Activated CD4-positive, alpha-beta T cell treated with anti-CD3 and anti-CD28 coated beads for 4 hours (primary cell): ENCODE data around the gene CD6.

Source experiments
- DNase-seq, 2 donors: peaks; one replicate each; pipeline ENCODE4 v3.0.0-alpha.2; 2020

CD6 gene

DNA sequence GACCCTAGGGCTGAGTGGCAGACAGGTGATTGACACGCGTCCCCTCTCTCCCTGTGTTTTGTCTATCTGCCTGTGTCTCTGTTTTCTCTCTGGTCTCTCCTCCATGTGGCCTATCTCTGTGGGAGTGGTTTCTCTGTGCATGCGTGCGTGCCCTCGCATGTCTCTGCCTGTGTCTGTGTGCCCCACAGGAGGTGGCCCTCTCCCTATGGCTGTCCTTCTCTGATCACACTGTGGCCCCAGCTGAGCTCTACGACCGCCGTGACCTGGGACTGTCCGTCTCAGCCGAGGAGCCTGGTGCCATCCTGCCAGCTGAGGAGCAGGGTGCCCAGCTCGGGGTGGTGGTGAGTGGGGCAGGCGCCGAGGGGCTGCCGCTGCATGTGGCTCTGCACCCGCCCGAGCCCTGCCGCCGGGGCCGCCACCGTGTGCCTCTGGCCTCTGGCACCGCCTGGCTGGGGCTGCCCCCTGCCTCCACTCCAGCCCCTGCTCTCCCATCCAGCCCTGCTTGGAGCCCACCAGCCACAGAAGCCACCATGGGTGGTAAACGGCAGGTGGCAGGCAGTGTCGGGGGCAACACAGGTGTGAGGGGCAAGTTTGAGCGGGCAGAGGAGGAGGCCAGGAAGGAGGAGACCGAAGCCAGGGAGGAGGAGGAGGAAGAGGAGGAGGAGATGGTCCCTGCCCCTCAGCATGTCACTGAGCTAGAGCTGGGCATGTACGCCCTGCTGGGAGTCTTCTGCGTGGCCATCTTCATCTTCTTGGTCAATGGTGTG is 35.6 kb upstream of the CD6 start:
- no peak for DNase-seq

DNA sequence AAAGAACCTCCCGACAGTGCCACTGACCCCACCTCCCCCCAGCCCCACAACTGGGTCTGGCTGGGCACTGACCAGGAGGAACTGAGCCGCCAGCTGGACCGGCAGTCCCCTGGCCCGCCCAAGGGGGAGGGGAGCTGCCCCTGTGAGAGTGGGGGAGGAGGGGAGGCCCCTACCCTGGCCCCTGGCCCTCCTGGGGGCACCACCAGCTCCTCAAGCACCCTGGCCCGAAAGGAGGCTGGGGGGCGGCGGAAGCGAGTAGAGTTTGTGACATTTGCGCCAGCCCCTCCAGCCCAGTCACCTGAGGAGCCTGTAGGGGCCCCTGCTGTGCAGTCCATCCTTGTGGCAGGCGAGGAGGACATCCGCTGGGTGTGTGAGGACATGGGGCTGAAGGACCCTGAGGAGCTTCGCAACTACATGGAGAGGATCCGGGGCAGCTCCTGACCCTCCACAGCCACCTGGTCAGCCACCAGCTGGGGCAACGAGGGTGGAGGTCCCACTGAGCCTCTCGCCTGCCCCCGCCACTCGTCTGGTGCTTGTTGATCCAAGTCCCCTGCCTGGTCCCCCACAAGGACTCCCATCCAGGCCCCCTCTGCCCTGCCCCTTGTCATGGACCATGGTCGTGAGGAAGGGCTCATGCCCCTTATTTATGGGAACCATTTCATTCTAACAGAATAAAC is 34.9 kb upstream of the CD6 start:
- DNase-seq = no peak

DNA sequence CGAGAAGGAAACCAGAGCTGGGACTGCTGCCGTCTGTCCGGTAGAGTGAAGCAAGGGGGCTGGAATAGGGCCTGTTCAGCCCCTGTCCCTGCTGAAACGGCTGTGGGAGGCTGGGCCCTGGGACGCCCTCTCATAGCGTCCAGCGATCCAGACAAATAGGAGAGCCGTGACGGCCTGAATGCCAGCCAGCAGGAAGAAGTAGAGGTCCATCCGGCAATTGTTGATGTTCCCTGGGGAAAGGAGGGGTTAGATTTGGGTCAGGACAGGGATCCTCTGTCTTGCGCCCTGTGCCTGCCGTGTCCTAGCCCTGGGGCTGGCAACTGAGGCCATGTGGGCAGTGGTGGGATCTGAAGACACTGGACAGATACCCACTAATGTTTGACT is 34.3 kb upstream of the CD6 start:
- DNase-seq = no peak

DNA sequence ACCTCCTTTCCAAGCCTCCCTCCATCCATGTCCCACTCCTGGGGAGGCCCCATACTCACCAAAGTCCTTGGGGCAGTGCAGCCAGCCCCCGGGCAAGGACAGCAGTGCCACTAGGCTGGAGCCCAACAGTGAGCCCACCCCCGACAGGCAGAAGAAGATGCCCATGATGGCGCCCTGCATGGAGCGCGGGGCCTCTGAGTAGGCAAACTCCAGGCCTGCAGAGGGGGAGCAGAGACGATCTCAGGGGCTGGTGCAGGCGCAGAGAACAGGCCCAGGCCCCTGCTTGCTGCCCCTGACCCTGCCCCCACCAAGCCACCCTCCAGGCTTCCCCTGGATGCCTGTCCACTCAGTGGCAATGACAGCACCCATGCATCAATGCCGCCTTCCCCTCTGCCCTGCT is 33.7 kb upstream of the CD6 start:
- no peak for DNase-seq

- no peak for DNase-seq
Observed at GRCh38 chr11:60938500-60938899, 33.0 kb upstream of the CD6 start.

DNA sequence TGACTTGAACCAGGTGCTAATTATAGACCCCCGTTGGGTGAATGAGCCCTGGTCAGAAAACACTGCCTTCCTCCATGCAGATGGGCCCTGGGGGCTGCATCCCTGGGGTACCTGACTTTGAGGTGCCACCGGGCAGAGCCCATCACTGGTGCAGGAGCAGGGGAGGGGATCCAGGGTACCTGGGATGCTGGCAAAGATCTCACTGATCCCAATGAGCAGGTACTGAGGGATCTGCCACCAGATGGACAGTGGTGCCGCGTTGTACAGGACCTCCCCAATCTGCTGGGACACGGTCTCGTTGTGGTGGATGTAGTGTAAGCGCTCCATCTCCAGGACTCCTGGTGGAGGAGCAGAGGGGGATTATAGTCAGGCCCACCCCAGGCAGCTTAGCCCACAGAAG is 32.2 kb upstream of the CD6 start:
- no peak for DNase-seq

GRCh38 chr11:60939855-60940254 is 31.6 kb upstream of the CD6 start:
- DNase-seq = no peak

DNA sequence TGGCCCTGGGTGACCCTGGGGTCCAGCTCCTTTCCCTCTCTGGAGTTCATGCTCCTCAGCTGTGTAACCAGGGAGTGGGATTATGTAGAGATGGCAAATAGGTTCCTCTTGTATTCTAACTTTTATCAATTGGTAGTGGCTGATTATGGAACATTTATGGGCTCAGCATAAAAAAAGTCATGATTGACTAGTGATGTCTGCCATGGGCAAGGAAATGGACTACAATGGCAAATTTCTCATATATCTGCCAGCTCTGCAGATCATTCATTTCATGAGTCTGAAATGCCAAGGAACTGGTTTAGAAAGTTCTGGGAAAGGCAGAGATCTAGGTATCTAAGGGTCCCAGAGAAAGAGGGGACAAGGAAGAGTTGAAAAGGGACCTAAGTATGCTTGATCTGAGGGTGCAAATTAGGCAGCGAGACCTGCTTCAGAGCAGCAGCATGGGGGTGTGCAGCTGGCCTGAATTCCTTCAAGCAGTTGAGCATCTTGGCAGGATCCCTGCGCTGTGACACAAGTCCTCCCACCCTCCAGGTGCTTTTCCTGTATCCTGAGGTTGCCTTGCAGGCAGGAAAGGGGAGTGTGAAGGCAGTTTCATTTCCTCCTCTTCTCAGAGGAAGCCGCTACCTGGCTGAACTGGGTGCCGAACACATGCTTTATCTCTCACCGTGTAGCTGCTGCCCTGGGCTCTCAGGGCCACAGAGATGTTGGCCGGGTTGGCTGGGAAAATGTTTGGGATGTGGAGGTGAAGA is 29.9 kb upstream of the CD6 start:
- no peak for DNase-seq

GRCh38 chr11:60942219-60942618 is 29.3 kb upstream of the CD6 start:
- DNase-seq = no peak

DNA sequence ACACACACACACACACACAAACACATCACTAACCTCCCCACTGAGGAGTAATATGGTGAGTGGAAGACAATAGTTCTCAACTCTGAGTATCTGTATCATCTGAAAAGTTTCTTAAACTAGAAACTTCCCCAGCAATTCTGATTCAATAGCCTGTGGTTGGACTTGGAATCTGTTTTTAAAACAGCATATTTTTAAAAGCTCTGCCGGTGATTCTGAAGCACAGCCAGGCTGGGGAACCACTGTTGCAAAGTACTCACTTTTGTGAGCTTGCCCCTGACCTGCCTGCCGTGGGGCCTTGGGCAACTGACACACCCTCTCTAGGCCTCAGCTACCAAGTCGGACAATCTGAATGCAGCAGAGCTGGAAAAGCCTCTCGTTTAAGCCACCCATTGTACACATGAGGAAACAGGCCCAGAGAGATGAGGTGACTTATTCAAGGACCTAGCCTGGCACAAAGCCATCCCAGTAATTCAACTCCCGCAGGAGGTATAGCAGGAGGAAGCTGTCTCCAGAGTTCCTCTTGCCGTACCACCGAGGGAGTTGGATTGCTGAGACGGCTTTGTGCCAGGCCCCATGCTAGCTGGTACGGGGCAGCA is 28.4 kb upstream of the CD6 start:
- no peak for DNase-seq

GRCh38 chr11:60944490-60945294 is 26.8 kb upstream of the CD6 start:
- no peak for DNase-seq

DNA sequence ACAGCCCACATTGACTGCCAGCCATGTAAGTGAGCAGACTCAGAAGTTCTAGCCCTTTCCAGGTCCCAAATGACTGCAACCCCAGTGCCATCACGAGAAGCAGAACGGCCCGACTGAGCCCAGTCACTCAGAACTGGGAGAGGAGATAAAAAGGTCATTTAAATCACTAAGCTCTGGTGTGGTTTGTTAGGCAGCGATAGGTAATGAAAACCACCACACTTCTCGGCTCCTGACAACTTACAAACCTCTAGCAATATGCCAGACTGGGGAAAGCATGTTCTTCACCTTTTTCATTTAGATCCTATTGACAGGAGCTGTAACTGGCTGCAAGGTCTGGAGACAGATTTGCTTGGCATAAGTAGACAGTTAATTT is 26.2 kb upstream of the CD6 start:
- no peak for DNase-seq

DNA sequence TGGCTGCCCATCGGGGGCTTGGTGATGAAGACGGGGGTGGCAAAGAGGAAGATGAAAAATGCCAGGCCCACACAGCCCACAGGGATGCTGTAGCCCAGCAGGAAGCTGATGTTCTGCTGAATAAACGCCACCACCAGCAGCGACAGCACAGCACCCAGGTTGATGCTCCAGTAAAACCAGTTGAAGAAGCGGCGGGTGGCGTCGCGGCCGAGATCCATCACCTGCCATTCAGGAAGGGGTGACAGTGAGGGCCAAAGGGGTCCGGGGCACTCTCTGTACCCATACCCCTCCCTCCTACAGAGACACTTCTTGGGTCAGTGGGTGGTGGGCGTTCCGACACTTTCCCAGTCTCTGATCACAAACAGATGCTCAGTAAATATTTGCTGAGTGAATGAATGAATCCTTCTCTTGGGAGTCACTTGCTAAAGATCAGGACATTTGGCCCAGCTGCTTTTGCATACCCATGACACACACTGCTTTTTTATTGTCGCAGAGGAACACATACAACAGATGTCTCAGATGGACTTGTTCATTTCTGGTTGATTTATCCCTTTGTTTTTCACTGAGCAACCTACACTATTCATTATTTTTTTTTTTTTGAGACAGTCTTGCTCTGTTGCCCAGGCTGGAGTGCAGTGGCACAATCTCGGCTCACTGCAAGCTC is 24.7 kb upstream of the CD6 start:
- DNase-seq = no peak

DNA sequence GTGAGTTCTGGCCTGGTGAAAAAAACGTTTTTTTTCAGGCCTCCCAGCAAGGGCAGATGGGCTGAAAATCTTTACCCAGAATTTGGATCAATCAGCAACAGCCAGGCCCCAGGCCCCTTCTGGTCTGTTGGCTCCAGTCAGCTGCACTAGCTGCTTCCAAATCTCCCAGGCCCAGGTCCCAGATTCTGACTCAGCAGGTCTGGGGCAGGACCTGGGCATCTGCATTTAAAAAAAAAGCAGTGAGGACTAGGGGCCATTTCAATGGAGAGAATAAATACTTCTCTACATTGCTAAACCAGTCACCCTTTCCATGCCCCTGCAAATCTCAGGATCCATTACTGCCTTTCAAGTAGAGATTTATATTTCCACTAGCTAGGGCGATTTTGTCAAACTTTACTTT is 23.8 kb upstream of the CD6 start:
- no peak for DNase-seq

DNA sequence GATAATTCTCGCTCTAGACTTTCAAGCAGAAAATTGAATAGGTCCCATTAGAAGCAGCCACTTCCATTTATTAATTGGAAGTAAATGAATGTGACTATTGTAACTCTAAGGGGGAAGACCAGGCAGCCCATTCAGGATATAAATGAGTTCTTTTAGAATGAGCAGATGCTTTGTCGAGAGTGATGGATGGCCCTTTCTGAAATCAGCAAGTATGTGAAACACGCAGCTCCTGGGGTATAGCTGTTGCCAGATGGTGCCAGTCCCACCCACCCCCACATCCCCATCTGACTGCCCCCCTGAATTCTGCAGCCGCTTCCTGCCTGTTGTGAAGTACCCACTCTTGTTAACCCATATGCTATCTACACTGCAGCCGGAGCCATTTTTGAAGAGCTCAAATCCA is 23.2 kb upstream of the CD6 start:
- DNase-seq = no peak

- DNase-seq = no peak
Observed at GRCh38 chr11:60950024-60950423, 21.5 kb upstream of the CD6 start.

- DNase-seq = peak; percentile 31 to 36
Observed at GRCh38 chr11:60950933-60951605, 20.4 kb upstream of the CD6 start.

DNA sequence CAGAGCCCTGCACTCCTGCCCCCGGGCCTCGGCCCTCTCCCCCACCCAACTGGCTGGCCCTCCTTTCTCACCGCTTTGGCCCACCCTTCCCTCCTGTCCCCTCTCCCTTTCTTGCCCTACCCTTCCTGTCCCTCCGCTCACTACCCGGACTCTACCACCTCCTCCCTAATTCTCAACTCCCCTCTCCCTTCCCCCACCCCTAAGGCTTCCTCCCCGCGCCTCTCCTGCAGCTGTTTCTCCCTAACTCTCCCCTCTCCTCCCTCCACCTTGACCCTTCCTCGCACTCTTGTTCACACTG is 19.9 kb upstream of the CD6 start:
- DNase-seq = no peak

- peak; percentile 16 to 19 for DNase-seq
Observed at GRCh38 chr11:60951904-60952741, 19.4 kb upstream of the CD6 start, which contains the start of gene SLC15A3. Gene SLC15A3, minus strand, starts transcription at chr11:60952176. Its CDS starts 625 bp downstream, at chr11:60951551.

DNA sequence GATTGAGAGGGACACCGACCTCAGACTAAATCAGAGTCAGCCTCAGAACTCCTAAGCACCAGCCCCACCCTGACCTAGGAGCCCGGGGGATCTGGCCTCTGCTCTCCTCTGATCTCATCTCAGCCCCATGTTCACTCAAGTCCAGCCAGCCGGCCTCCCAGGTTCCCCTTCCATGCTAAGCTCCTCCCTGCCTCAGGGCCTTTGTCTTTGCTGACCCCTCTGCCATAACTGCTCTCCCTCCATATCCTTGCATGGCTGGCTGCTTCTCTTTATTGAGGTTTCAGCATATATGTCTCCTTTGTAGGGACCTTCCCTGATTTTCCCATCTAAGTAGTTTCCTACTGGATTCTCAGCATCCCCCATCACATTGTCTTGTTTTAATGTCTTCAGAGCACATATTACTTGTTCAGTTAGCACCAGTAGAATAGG is 18.7 kb upstream of the CD6 start:
- no peak for DNase-seq

- no peak for DNase-seq
Observed at GRCh38 chr11:60953781-60954180, 17.7 kb upstream of the CD6 start.
